Heart right ventricle (tissue), 16 donors: Measurements from ENCODE around the gene MRPL28. TPM values are rescaled to one million over a fixed set of nuclear protein-coding genes. Genes with fewer than 3 reads are reported as not detected.
A peak's percentile ranks its signal among the peaks of the same experiment; 100 is the strongest.

ENCODE experiments used
- ATAC-seq, 8 donors: fragments of 200-7000 bp; cut with Tn5 transposase; one replicate each; pipeline ENCODE4 v1.9.1; 2020; ENCODE audit warnings: mild to moderate bottlenecking in 8 of 8, moderate library complexity in 8 of 8, moderate number of reproducible peaks in 1 of 8
- DNase-seq, 2 donors: peaks; one replicate each; pipeline ENCODE4 v3.0.0-alpha.2; 2020
- H3K27ac ChIP-seq, 10 donors: fragments of 200-600 bp; sonication (generic) in 2 of 10; one replicate each; pipeline versions ENCODE4 v1.5.0 to v1.8.0; 2020 to 2022; ENCODE audit warnings: mild to moderate bottlenecking in 3 of 10
- H3K27me3 ChIP-seq, 7 donors: fragments of 200-600 bp; one replicate each; pipeline ENCODE4 v1.8.0; 2021 to 2022; ENCODE audit warnings: mild to moderate bottlenecking in 2 of 7
- H3K36me3 ChIP-seq, 9 donors: fragments of 200-600 bp; sonication (generic) in 1 of 9; one replicate each; pipeline versions ENCODE4 v1.5.0 to v1.8.0; 2020 to 2022; ENCODE audit warnings: mild to moderate bottlenecking in 2 of 9
- H3K4me1 ChIP-seq, 9 donors: fragments of 200-600 bp; sonication (generic) in 1 of 9; one replicate each; pipeline versions ENCODE4 v1.5.0 to v1.8.0; 2020 to 2022; ENCODE audit warnings: mild to moderate bottlenecking in 4 of 9
- H3K4me3 ChIP-seq, 10 donors: fragments of 200-600 bp; sonication (generic) in 2 of 10; one replicate each; pipeline versions ENCODE4 v1.5.0 to v1.8.0; 2020 to 2022; ENCODE audit warnings: mild to moderate bottlenecking in 7 of 10, moderate library complexity in 2 of 10
- H3K9me3 ChIP-seq, 11 donors: fragments of 200-600 bp in 10 of 11; sonication (generic) in 2 of 11; one replicate each; pipeline versions ENCODE4 v1.5.0 to v1.8.0; 2013 to 2022; ENCODE audit warnings: mild to moderate bottlenecking in 2 of 11, control low read depth in 1 of 11, moderate library complexity in 1 of 11
- WGBS, 2 donors: extraction: QIAGEN DNeasy Blood & Tissue Kit; methylation state at CpG; one replicate each; pipeline ENCODE4 v1.1.7; 2013; ENCODE audit warnings: inconsistent platforms in 1 of 2; 5-methylcytosine and 5-hydroxymethylcytosine counted together
- intact Hi-C, 10 donors: fragments of 100-400 bp; cut with DNase I; formaldehyde crosslinking; loops; one replicate each; pipeline versions ENCODE4 v1.11.1 to v1.14.2; 2022
- polyA plus RNA-seq, 2 donors: library from polyadenylated mRNA; stranded (reverse); fragments of 200-250 nt; gene quantifications; one replicate each; pipeline ENCODE4 v1.2.3, GENCODE V29; 2013
- total RNA-seq, 10 donors: library from RNA; stranded (reverse); fragmentation: NEBNext Ultra II Directional in 3 of 10; extraction: Animal tissue kit (Norgen Biotek cat#: 25700) in 3 of 10; gene quantifications; one replicate each; pipeline versions ENCODE4 v1.2.1 to v1.2.4, GENCODE V29; 2021 to 2023
- TF ChIP-seq, protein P1 (sequence below), 9 donors: fragments of 200-600 bp; sonication (generic) in 2 of 9; IDR thresholded peaks; one replicate each; pipeline versions ENCODE4 v1.5.0 to v1.8.0; 2021 to 2022; ENCODE audit warnings: antibody characterized with exemption in 9 of 9, mild to moderate bottlenecking in 5 of 9, moderate library complexity in 1 of 9
- donor health status: Arrhythmogenic right ventricular cardiomyopathy.
- donor health status: ischemic (EF 13 %, LVEDD 7.1; RV severe dilation, severe dysfunction).
- donor health status: healthy with polysubstance abuse.
- donor health status: DM: no; HTN: yes; CAD: no.
- donor health status: DM: no; HTN: no; CAD: no.
- donor health status: ischemic (EF 25% LVEDD 6.9; RV normal size, moderate dysfunction).
- donor health status: ischemic (EF 25% LVEDD 5.7; RV mildly dilated, moderate dysfunction).
- donor health status: healthy.
- donor health status: DM: yes; HTN: yes; CAD: no.
- donor health status: Ischemic cardiomyopathy.
- donor health status: ischemic (EF 35%, LVEDD 5.7; RV mildly dilated, moderate dysfunction).
- donor health status: nonischemic (EF 11% LVEDD 7.7; RV severe dilation, severe dysfunction).
- donor health status: DM: yes; HTN: yes; CAD: no.
- donor health status: PGD.
- donor health status: ischemic (EF 29% LVEDD 5.4; RV normal size, mild dysfunction).
- donor health status: nonischemic (EF 23%, LVEDD 6.1; RV moderate dilation, normal function).

MRPL28 gene
- total and polyA plus RNA-seq, 12 donors: 64.9 to 169 (median 75.8) TPM

DNA sequence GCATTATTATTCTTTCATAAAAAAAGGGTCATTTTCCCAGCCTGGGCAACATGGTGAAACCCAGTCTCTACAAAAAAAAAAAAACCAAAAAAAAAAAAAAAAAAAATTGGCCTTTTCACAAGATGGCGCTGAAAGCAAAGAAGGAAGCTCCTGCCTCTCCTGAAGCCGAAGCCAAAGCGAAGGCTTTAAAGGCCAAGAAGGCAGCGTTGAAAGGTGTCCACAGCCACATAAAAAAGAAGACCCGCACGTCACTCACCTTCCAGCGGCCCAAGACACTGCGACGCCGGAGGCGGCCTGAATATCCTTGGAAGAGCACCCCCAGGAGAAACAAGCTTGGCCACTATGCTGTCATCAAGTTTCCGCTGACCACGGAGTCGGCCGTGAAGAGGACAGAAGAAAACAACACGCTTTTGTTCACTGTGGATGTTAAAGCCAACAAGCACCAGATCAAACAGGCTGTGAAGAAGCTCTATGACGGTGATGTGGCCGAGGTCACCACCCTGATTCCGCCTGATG, 16.4 kb upstream of the MRPL28 start:
- WGBS, 2 donors: 61 to 68% methylated on average over 19 of the region's 19 CpGs
- intact Hi-C loops: no loop called here
- TF ChIP-seq, protein P1, sequence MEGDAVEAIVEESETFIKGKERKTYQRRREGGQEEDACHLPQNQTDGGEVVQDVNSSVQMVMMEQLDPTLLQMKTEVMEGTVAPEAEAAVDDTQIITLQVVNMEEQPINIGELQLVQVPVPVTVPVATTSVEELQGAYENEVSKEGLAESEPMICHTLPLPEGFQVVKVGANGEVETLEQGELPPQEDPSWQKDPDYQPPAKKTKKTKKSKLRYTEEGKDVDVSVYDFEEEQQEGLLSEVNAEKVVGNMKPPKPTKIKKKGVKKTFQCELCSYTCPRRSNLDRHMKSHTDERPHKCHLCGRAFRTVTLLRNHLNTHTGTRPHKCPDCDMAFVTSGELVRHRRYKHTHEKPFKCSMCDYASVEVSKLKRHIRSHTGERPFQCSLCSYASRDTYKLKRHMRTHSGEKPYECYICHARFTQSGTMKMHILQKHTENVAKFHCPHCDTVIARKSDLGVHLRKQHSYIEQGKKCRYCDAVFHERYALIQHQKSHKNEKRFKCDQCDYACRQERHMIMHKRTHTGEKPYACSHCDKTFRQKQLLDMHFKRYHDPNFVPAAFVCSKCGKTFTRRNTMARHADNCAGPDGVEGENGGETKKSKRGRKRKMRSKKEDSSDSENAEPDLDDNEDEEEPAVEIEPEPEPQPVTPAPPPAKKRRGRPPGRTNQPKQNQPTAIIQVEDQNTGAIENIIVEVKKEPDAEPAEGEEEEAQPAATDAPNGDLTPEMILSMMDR (IDR thresholded peaks at IDR 0.05): peak in 1 of 9 donors; percentile 21
- no peaks in the 10 kb centered on the region for H3K27me3 ChIP-seq
- peaks cover 0 to 44% (median 32%) of the 10 kb centered on the region in 9 donors for H3K4me1 ChIP-seq
- ATAC-seq (no peak), DNase-seq (no peak)
- no peak overlapping the region for H3K4me3 ChIP-seq
- H3K9me3 ChIP-seq: peaks cover 0 to 1% (median 0%) of the 10 kb centered on the region in 11 donors
- H3K36me3 ChIP-seq: no peaks in the 10 kb centered on the region
- peak overlapping the region in 5 of 10 donors; percentile 9 to 51 (median 22) for H3K27ac ChIP-seq

DNA sequence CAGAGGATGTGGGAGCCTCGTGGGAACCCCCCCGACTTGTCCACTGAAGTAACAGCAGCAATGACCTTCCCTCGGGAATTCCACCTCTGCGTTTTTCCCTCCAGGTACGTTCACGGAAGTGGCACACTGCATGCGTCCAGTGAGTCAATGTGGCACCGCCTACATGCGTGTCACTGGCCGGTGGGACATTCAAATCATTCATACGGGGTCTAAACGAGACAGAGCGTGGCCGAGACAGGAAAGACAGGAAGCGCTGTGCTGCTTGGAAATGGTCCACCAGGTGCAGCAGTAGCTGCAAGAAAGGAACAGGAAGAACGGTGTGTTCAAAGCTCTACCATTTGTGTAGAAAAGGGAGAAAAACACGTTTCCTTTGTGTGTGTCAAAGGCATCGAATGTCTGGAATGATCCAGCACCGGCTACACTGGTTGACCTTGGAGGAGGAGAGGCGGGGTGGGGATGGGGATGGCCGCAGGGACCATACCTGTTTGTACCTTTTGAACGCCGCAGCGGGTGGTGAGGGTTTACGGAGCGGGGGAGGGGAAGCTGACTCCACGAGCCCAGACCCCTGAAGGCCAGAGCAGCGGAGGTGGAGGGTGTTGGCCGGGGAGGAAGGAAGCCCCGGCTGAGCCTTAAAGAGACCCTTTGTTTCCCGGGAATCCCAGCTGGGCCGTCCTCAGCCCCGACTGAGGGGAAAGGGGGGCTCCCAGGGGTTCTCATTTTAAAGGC, 13.2 kb upstream of the MRPL28 start:
- peak in 1 of 2 donors; percentile 17 for DNase-seq
- H3K27me3 ChIP-seq: no peaks in the 10 kb centered on the region
- TF ChIP-seq, protein P1 (IDR thresholded peaks at IDR 0.05): no peak
- peak in 5 of 8 donors; percentile 3 to 31 (median 14) for ATAC-seq
- H3K27ac ChIP-seq: peak overlapping the region in 9 of 10 donors; percentile 18 to 88 (median 59)
- H3K36me3 ChIP-seq: no peaks in the 10 kb centered on the region
- H3K9me3 ChIP-seq: no peaks in the 10 kb centered on the region
- peaks cover 0 to 65% (median 40%) of the 10 kb centered on the region in 9 donors for H3K4me1 ChIP-seq
- 44 to 51% methylated on average over 33 of the region's 33 CpGs for WGBS, 2 donors
- intact Hi-C loops: loop anchor here in 1 of 10 donors (2.0 kb wide), 1 partner anchor 17 kb away; the partner anchor contains the start of gene DECR2
- peak overlapping the region in 8 of 10 donors; percentile 66 to 99 (median 90) for H3K4me3 ChIP-seq

- peaks cover 0 to 8% (median 0%) of the 10 kb centered on the region in 9 donors for H3K36me3 ChIP-seq
- TF ChIP-seq, protein P1 (IDR thresholded peaks at IDR 0.05): no peak
- no peaks in the 10 kb centered on the region for H3K9me3 ChIP-seq
- H3K27ac ChIP-seq: peak within 1 kb of the TSS; percentile 35 to 90 (median 82)
- ATAC-seq (peak; percentile 45 to 87 (median 67)), DNase-seq (peak; percentile 60 to 73)
- H3K4me3 ChIP-seq: peak within 1 kb of the TSS; percentile 85 to 99 (median 91)
- 0 to 1% methylated on average over 39 to 122 of the region's 123 CpGs for WGBS, 2 donors
- H3K27me3 ChIP-seq: no peaks in the 10 kb centered on the region
- intact Hi-C loops: loop anchor here in 1 of 10 donors (2.0 kb wide), 1 partner anchor 19 kb away; the partner anchor contains the start of gene DECR2
- peaks cover 0 to 56% (median 35%) of the 10 kb centered on the region in 9 donors for H3K4me1 ChIP-seq
Measured at GRCh38 chr16:381789-382717, 11.7 kb upstream of the MRPL28 start, which contains the start of gene PGAP6. Gene PGAP6, minus strand, starts transcription at chr16:381978. Its CDS starts 157 bp downstream, at chr16:381821.
